Measurements from ENCODE around the gene DGKD.

Gene DGKD

DNA sequence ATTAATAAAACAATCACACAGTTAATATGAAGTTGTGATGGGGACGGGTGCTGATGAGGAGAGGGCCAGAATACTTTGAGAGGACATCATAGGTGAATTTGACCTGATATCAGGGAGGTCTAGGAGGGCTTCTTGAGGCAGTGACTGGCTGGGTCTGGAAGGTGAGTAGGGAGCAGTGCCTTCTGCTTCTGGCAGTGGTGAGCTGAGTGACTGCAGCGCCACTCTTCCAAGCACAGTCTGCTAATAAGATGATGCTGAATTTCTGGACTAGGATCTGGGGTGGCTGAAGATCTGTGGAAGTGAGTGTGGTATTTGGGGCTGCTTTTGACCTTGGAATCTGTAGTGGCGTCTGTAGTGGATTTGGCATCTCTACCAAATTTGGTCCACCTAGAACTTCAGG, 5.5 kb downstream of the DGKD start:
- Histone ChIP-seq H3K9ac (ENCODE audit: low read length) (no peak overlapping the region), H3K36me3 (ENCODE audit: low read length) (peaks cover 22% of the 10 kb centered on the region), H3K27ac (ENCODE audit: low read depth, low read length) (no peak overlapping the region), H3K9me3 (ENCODE audit: insufficient read depth, low read length) (peaks cover 8% of the 10 kb centered on the region; the same call in 1 of the 2 replicates), H4K20me1 (ENCODE audit: low read depth, low read length) (peaks cover 4% of the 10 kb centered on the region; the same call in 1 of the 2 replicates), H3K27me3 (ENCODE audit: low read length) (no peaks in the 10 kb centered on the region), H2AFZ (ENCODE audit: low read depth, low read length, severe bottlenecking) (no peak overlapping the region), H3K4me2 (ENCODE audit: low read depth, low read length, poor library complexity, severe bottlenecking) (no peak overlapping the region), H3F3A (ENCODE audit: insufficient read depth) (peaks cover 28% of the 10 kb centered on the region), H3K79me2 (ENCODE audit: insufficient read depth, low read length) (peaks cover 19% of the 10 kb centered on the region; the same call in 1 of the 2 replicates), H3K9me2 (replicated peaks; ENCODE audit: insufficient read depth, low read length) (no peaks in the 10 kb centered on the region), H3K4me3 (ENCODE audit: insufficient read depth, low read length, poor library complexity, severe bottlenecking) (no peak overlapping the region)
- TF ChIP-seq EZH2phosphoT487 (conservative IDR thresholded peaks at IDR 0.05; ENCODE audit: low read length), result no peak

DNA sequence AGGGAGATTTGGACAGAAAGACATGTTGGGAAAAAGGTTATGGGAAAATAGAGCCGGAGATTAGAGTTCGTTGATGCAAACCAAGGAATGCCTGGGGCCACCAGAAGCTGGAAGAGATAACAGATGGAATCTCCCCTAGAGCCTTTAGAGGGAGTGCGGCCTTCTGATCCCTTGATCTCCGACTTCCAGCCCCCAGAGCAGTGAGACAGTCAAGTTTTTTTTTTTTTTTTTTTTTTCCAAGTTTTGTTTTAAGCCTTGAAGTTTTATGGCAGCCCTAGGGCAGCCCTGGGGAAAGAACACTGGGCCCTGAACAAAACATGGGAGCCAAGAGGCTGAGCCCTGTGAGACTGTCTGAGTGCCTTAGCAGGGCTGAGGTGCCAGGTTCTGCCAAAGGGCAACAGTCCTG, 6.5 kb downstream of the DGKD start:
- Histone ChIP-seq H3K9me2 (replicated peaks; ENCODE audit: insufficient read depth, low read length) (no peaks in the 10 kb centered on the region), H3F3A (ENCODE audit: insufficient read depth) (peaks cover 24% of the 10 kb centered on the region), H4K20me1 (ENCODE audit: low read depth, low read length) (peaks cover 1% of the 10 kb centered on the region; the same call in 1 of the 2 replicates), H3K9ac (ENCODE audit: low read length) (no peak overlapping the region), H3K27me3 (ENCODE audit: low read length) (no peaks in the 10 kb centered on the region), H2AFZ (ENCODE audit: low read depth, low read length, severe bottlenecking) (no peak overlapping the region), H3K36me3 (ENCODE audit: low read length) (peaks cover 30% of the 10 kb centered on the region), H3K4me2 (ENCODE audit: low read depth, low read length, poor library complexity, severe bottlenecking) (no peak overlapping the region), H3K9me3 (ENCODE audit: insufficient read depth, low read length) (peaks cover 11% of the 10 kb centered on the region; the same call in 1 of the 2 replicates), H3K27ac (ENCODE audit: low read depth, low read length) (no peak overlapping the region), H3K79me2 (ENCODE audit: insufficient read depth, low read length) (peaks cover 19% of the 10 kb centered on the region; the same call in 1 of the 2 replicates), H3K4me3 (ENCODE audit: insufficient read depth, low read length, poor library complexity, severe bottlenecking) (no peak overlapping the region)
- TF ChIP-seq, protein P1, sequence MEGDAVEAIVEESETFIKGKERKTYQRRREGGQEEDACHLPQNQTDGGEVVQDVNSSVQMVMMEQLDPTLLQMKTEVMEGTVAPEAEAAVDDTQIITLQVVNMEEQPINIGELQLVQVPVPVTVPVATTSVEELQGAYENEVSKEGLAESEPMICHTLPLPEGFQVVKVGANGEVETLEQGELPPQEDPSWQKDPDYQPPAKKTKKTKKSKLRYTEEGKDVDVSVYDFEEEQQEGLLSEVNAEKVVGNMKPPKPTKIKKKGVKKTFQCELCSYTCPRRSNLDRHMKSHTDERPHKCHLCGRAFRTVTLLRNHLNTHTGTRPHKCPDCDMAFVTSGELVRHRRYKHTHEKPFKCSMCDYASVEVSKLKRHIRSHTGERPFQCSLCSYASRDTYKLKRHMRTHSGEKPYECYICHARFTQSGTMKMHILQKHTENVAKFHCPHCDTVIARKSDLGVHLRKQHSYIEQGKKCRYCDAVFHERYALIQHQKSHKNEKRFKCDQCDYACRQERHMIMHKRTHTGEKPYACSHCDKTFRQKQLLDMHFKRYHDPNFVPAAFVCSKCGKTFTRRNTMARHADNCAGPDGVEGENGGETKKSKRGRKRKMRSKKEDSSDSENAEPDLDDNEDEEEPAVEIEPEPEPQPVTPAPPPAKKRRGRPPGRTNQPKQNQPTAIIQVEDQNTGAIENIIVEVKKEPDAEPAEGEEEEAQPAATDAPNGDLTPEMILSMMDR (IDR thresholded peaks at IDR 0.05; ENCODE audit: insufficient read depth, low read length, poor library complexity, severe bottlenecking), result no peak
- TF ChIP-seq EZH2phosphoT487 (conservative IDR thresholded peaks at IDR 0.05; ENCODE audit: low read length), result no peak

- no peaks in the 10 kb centered on the region for H3K27me3 ChIP-seq (ENCODE audit: low read length)
- no peaks in the 10 kb centered on the region for H3K9me2 ChIP-seq (replicated peaks; ENCODE audit: insufficient read depth, low read length)
- H3K9ac ChIP-seq (ENCODE audit: low read length), result no peak overlapping the region
- H3K27ac ChIP-seq (ENCODE audit: low read depth, low read length), result no peak overlapping the region
- no peak overlapping the region for H3K4me3 ChIP-seq (ENCODE audit: insufficient read depth, low read length, poor library complexity, severe bottlenecking)
- peaks cover 19% of the 10 kb centered on the region; the same call in 1 of the 2 replicates for H3K79me2 ChIP-seq (ENCODE audit: insufficient read depth, low read length)
- TF ChIP-seq, protein P1 (IDR thresholded peaks at IDR 0.05; ENCODE audit: insufficient read depth, low read length, poor library complexity, severe bottlenecking), result no peak
- no peak for TF ChIP-seq EZH2phosphoT487 (conservative IDR thresholded peaks at IDR 0.05; ENCODE audit: low read length)
- no peak overlapping the region for H3K4me2 ChIP-seq (ENCODE audit: low read depth, low read length, poor library complexity, severe bottlenecking)
- H4K20me1 ChIP-seq (ENCODE audit: low read depth, low read length), result no peaks in the 10 kb centered on the region
- peaks cover 22% of the 10 kb centered on the region for H3F3A ChIP-seq (ENCODE audit: insufficient read depth)
- peaks cover 30% of the 10 kb centered on the region for H3K36me3 ChIP-seq (ENCODE audit: low read length)
- peaks cover 11% of the 10 kb centered on the region; the same call in 1 of the 2 replicates for H3K9me3 ChIP-seq (ENCODE audit: insufficient read depth, low read length)
- no peak overlapping the region for H2AFZ ChIP-seq (ENCODE audit: low read depth, low read length, severe bottlenecking)
Measured at GRCh38 chr2:233361297-233361696, 7.0 kb downstream of the DGKD start.

DNA sequence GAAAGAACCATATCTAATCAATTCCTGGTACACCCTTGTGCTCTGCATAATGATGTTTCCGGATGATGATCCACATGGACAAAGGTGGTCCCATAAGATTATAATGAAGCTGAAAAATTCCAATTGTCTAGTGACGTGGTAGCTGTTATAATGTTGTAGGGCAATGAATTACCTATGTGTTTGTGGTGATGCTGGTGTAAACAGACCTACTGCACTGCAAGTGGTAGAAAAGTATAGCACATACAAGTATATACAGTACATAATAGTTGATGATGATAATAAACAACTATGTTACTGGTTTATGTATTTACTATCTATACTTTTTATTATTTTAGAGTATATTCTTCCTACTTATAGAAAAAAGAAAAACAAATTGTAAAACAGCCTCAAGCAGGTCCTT, 8.4 kb downstream of the DGKD start:
- TF ChIP-seq EZH2phosphoT487 (conservative IDR thresholded peaks at IDR 0.05; ENCODE audit: low read length), result no peak
- TF ChIP-seq, protein P1 (IDR thresholded peaks at IDR 0.05; ENCODE audit: insufficient read depth, low read length, poor library complexity, severe bottlenecking), result no peak

More for the DNA sequence above, 8.4 kb downstream of the DGKD start:
- no peaks in the 10 kb centered on the region for H3K27me3 ChIP-seq (ENCODE audit: low read length)
- H3K4me2 ChIP-seq (ENCODE audit: low read depth, low read length, poor library complexity, severe bottlenecking), result peak overlapping the region; percentile 53
- peaks cover 19% of the 10 kb centered on the region for H3F3A ChIP-seq (ENCODE audit: insufficient read depth)
- H3K9ac ChIP-seq (ENCODE audit: low read length), result no peak overlapping the region
- peaks cover 11% of the 10 kb centered on the region; the same call in 1 of the 2 replicates for H3K9me3 ChIP-seq (ENCODE audit: insufficient read depth, low read length)
- H3K9me2 ChIP-seq (replicated peaks; ENCODE audit: insufficient read depth, low read length), result no peaks in the 10 kb centered on the region
- H2AFZ ChIP-seq (ENCODE audit: low read depth, low read length, severe bottlenecking), result no peak overlapping the region
- peak overlapping the region; percentile 81; the same call in 1 of the 2 replicates for H3K27ac ChIP-seq (ENCODE audit: low read depth, low read length)
- no peaks in the 10 kb centered on the region for H4K20me1 ChIP-seq (ENCODE audit: low read depth, low read length)
- H3K4me3 ChIP-seq (ENCODE audit: insufficient read depth, low read length, poor library complexity, severe bottlenecking), result no peak overlapping the region
- peaks cover 30% of the 10 kb centered on the region for H3K36me3 ChIP-seq (ENCODE audit: low read length)
- H3K79me2 ChIP-seq (ENCODE audit: insufficient read depth, low read length), result peaks cover 19% of the 10 kb centered on the region; the same call in 1 of the 2 replicates
